GM18867 (cell line): ENCODE results near the gene FLOT2.
"Not testable (repeated sequence)": the region's sequence is repeated elsewhere in the genome, so short reads cannot be mapped to it uniquely, and the experiment has no call there.

Experiments
- ATAC-seq: cut with Tn5 transposase; IDR thresholded peaks from one replicate; pipeline ENCODE4 v1.9.1; 2021; ENCODE audit warnings: mild to moderate bottlenecking, moderate library complexity; ENCODE audit not compliant: unreplicated experiment

FLOT2 gene

GRCh38 chr17:28897769-28898526 is 415 bp upstream of the FLOT2 start:
- no peak for ATAC-seq

DNA sequence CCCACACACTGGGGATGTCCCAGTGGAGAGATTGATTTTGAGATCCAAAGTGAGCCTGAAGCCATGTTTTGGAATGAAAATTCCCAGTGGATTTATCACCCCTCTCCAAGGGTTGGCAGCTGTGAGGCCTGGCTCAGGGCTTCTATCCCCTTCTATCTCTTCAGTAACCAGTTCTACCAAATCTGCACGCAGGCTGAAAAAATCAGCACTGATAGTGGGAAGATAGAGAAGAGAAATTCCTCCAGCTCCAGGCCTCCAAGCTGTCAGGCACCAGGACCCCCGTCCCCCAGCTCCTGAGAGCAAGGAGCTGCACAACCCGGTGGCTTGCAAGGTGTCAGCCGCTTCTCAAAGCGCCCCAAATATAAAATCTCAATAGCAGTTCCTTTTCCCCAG is 1.0 kb downstream of the FLOT2 start:
- ATAC-seq, result no peak

DNA sequence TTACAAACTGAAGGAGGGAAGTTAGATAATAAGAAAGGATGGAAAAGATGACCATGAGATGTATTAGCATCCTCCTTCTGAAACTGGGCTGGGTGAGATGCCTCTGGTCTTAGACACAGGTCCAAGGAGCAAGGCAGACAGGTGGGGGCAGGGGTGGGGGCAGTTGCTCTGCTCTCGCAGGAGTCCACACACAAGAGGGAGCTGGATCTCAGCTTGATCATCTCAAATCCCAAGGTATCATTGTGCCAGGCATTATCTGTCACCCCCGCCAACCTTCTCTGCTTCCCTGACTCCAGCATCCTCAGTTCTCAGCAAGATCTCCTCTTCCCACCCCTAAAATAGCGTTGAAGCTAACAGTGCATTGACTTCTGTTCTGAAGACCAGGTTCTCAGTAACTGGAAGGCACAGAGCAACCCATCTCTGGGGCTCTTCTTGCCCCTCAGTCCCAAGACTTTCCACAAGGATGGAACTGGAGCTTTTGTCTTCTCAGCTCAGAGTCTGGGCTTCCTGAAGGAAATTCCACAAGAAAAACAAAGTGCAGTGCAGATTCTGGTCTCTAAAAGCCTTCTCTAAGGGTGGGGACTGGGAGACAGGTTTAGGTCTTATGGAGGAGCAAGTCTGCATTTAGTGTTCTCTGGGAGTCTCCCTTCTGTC is 1.6 kb downstream of the FLOT2 start:
- no peak for ATAC-seq

DNA sequence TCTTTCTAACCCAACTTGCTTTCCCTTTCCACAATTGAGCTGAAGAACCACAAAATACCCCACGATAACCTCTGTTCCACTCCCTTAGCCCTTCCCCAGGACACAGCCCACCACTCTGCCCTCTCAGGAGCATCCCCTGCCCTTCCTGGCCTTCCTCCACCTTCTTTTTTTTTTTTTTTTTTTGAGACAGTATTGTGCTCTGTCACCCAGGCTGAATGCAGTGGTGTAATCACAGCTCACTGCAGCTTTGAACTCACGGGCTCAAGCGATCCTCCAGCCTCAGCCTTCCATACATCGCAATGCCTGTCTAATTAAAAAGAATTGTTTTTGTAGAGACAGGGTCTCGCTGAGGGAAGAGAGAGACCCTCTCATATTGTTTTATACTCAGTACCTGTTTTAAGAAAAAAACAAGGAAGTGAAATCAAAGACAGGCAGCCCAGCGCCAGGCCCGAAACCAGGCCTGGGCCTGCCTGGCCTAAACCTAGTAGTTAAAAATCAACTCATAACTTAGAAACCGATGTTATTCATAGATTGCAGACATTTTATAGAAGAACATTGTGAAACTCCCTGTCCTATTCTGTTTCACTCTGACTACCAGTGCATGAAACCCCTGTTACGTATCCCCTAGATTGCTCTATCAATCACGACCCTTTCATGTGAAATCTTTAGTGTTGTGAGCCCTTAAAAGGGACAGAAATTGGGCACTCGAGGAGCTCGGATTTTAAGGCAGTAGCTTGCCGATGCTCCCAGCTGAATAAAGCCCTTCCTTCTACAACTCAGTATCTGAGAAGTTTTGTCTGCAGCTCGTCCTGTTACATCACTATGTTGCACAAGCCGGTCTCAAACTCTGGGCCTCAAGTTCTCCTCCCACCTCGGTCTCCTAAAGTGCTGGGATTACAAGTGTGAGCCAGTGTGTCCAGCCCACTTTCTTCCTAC is 4.0 kb downstream of the FLOT2 start:
- not testable (repeated sequence) for ATAC-seq

DNA sequence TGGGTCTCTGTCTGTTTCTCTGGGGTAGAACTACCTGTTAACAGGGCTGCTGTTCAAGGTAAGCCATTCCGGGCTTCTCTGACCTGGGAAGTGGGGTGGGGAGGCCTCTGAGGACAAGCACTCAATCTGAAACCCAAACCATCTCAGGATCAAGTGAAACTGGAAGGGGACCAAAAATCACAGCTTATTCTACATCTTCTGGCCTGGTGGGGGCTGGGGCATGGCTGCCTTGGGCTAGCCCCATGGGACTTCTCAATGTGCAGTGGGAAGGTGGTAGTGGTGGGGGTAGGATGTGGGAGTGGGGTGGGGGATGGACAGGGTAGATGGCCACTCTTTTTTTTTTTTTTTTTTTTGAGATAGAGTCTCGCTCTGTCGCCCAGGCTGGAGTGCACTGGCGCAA is 5.5 kb downstream of the FLOT2 start:
- no peak for ATAC-seq

DNA sequence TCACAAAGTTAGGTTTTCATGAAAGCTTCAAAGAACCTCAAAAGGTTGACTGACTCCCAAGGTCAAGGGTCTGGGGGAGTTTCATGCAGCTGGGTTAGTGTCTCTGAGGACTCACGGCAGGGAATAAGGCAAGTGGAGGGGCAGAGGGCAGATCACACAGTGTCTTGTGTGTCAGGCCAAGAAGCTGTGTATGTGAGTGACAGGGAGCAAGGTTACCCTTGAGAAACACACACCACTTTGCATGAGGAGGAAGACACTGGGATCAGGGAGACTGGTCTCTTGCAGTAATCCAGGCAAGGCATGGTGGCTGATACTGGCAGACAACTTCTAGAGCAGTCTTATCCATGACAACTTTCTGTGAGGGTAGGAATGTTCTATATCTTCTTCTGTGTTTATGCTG is 6.3 kb downstream of the FLOT2 start:
- ATAC-seq, result no peak

DNA sequence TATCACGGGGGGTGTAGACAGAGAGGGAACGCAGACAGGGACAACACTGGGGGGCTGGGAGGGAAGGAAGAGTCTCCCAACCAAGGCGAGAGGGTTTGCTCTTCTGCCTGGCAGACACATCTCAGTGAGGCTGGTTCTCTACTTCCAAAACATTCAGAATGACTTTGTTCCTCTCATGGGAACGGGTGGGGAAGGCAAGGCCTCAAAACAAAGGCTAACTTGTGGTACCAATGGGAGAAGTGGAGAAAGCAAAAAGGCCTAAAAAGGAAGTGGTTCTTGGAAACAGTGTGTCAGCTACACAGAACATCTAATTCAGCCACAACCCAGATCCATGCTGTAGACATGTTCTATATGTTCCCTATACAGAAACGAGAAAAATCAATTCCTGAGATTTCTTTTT is 7.5 kb downstream of the FLOT2 start:
- no peak for ATAC-seq

DNA sequence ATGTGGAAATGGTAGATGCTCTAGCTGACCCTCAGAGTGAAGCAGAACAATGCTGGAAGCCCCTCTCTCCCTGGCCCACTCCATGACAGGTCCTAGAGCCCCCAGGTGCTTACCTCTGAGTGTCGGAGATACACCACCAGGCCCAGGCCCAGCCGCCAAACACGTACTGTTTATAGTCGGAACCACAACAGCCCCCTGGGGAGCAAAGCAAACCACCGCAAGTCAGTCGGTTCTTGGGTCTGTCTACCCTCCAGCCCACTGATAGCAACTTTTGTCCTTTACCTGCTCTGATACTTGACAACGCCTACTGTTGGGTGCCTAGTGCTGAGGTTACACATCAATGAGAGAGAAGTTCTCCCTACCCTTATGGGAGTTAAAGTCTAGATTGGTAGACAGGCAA is 8.7 kb downstream of the FLOT2 start:
- no peak for ATAC-seq

DNA sequence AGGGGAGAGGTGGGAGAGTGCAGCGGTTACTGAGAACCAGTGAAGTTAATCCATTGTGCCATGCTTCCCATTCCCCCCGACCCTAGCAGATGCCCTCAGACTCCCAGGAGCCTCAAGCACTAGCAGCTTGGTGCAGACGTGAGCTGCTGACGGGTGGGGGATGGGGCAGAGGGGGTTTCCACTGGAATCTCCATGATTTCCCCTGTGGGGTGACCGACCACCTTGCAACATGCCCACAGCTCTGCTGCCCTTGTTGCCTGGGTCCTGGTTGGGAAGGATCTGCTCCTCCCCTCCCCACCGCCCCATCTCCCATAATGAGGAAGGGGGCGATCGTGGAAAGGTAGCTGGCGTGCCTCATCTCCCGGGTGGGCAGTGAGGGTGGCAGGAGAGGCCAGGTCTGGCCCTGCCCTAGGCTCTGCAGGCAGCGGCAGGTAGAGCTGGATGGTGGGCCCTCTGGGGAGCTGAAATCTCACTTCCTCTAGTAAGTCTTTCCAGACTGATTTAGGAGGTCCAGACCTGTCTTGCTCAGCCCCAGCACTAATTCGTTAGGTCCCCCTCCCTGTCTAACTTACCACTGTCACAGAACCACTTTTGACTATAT is 9.6 kb downstream of the FLOT2 start:
- ATAC-seq, result no peak

DNA sequence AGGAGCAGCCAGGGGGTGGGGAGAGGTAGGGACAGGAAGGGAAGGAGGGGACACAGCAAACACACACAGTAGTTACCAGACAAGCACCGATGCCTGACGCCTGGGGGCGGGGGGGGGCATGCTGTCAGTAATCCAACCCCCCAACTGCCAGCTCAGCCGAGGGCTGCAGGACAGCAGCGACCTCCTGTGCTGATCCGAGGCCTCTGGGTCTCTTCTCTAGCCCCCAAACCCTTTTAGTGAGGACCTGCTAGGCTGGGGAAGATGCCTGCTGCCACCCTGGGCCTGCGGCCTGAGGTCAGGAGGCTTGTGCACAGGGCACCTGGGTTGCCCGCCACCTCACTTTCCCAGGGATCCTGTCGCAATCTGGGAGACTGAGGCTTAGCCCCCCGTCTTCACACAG is 11.6 kb downstream of the FLOT2 start:
- ATAC-seq, result no peak

DNA sequence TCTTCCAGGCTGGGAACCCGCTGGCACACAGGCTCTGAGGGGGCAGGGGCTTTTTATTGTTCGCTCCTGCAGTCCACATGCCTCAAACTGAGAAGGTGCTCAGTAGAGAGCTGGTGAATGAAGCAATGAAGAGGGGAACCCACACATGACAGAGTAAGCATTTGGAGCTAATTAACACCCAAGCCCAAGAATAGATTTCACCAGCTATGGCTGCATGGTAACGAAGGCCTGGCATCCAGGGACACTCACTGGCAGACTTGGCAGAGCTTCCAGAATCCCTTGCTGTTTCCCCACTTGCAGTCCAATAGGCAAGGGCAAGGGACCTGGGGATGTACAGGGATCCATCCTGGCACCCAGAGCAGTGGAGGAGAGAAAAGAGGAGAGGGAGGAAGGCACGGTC is 12.2 kb downstream of the FLOT2 start:
- no peak for ATAC-seq

DNA sequence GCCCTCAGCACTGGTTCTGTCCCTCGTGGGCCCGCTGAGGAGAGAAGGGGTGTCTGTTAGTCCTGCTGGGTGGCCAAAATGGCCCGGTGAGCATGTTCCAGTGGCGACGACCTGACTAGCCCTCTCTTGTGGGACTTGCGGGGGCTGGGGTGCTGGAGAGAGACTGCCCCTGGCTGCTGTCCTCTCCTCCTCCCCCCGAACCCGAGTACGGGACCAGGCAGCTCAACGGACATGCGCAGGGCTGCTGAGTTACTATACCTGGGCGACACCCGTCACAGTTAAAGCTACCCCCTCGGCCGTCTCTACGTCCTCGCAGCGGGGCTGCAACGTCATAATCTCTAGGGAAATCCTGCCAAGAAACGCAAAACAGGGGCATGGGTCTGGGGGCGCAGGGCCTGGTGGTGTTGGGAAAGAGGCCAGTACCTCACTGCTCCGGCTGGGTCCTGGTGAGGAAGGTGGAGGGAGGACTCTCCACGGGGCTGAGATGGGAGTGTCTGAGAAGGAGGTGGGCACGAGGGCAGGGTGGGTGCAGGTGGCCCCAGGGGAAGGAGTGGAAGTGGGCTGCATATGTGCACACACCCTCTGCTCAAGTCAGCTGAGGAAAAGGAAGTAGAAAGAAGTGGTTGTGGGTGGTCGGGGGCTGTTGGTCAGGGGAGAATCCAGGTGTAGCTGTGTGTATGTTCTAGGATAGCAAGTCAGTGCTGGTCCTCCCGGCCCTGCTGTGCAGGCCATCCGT is 13.4 kb downstream of the FLOT2 start:
- ATAC-seq, result no peak

DNA sequence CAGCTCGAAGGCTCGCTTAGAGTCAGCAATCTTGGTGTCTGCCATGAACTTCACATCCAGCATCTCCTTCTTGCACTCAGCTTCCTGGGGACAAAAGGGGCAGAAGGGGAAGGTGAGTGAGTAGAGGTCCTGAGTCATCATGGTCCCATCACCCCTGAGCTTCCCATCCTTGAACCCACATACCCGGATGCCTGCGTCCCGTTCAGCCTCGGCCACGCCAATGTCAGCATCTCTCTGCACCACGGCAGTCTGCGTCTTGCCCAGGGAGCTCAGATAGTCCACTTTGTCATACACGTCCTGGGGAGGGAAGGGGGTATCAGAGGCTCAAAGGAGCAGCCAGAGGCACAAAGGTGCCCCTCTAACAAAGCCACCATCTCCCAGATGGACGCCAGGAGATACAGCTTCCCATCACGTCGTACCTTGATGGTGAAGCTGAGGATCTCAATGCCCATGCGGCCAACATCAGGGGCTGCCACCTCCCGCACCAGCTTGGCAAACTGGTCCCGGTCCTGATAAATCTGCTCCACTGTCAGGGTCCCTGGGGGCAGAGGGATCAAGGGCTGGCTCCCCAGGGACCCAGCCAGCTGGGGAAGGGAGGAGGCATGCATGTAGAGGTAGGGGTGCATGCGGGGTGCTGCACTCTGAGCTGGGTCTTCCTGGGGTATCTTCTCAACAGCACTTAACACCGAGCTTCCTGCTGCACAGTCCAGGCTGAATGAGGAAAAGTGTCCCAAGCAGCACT is 15.2 kb downstream of the FLOT2 start:
- no peak for ATAC-seq

- no peak for ATAC-seq
Measured at GRCh38 chr17:28881533-28882056, 15.9 kb downstream of the FLOT2 start.

- ATAC-seq, result no peak
Measured at GRCh38 chr17:28880572-28880945, 17.0 kb downstream of the FLOT2 start.

- ATAC-seq, result no peak
Measured at GRCh38 chr17:28879886-28880571, 17.5 kb downstream of the FLOT2 start.

DNA sequence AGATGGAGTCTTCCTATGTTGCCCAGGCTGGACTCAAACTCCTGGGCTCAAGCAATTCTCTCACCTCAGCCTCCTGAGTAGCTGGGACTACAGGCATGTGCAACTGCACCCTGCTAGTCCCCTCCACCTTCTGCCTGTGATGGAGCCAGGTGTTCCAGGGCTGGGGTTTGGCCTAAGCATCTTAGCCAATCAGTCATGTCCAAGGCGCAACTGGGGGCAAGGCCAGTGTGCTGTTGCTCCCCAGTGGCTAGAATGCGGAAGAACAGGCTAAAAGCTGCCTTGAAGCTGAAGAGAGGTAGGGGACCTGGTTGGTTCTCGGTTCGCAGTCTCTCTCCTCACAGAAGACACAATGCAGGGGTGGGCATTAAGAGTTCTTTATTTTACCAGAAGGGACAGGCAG is 18.6 kb downstream of the FLOT2 start:
- ATAC-seq, result no peak

DNA sequence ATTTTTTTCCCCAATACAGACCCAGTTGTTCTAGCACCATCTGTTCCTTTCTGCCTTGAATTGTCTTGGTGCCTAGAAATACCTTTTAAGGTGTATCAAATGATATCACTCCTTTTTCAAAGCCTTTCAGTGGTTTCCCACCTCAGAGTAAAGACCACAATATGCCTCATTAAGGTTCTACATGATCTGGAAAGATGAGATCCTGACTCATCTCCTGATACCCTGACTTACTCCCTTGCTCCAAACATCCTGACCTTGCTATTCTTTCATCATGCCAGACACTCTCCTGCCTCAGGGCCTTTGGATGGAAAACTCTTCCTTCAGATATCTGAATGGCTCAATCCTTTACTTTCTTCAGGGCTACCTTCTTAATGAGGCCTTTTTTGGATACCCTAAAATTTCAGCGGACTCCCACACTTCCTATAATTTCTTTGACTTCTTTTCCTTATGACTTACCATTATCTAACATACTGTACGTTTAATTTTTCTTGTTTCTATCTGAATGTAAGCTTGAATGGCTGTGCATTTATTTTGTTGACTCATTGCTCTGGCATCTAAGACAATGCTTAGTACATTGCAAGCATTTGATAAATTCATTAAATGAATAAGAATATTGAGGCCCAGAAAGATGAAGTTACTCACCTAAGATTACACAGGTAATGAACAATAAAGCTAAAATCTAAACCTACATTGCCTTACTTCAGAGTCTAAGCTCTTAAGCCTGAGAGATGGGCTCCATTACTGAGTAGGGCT is 19.2 kb downstream of the FLOT2 start:
- no peak for ATAC-seq
